CD4-positive, alpha-beta T cell (primary cell): Measurements from ENCODE around the gene SLC28A1. TPM values are rescaled to one million over a fixed set of nuclear protein-coding genes. Genes with fewer than 3 reads are reported as not detected.
A peak's percentile ranks its signal among the peaks of the same experiment; 100 is the strongest.
"Not testable (repeated sequence)": the region's sequence is repeated elsewhere in the genome, so short reads cannot be mapped to it uniquely, and the experiment has no call there.

Source experiments
- ATAC-seq: fragments of 200-7000 bp; cut with Tn5 transposase; one replicate; pipeline ENCODE4 v1.10.0; 2022; ENCODE audit warnings: mild to moderate bottlenecking; ENCODE audit not compliant: poor library complexity
- CTCF ChIA-PET: fragments of 350-600 bp; sonication (Branson Sonifier 250); formaldehyde crosslinking; loops from one replicate; lab custom pipeline; 2021; ENCODE audit warnings: antibody characterized with exemption, inconsistent platforms; lab: Charles Lee
- POLR2A ChIA-PET: fragments of 350-600 bp; sonication (Branson Sonifier 250); formaldehyde crosslinking; loops from one replicate; lab custom pipeline; 2021; ENCODE audit warnings: antibody characterized with exemption, inconsistent platforms; lab: Charles Lee
- DNase-seq, 14 experiments: peaks; one replicate each; pipeline ENCODE4 v3.0.0-alpha.2; 2013 to 2020; ENCODE audit warnings: mixed read lengths in 2 of 14
- H3K27ac ChIP-seq, 2 donors: one replicate each; pipeline versions ENCODE4 v1.5.1 to v1.7.0; 2013; ENCODE audit warnings: low read length in 2 of 2, low read depth in 1 of 2, mild to moderate bottlenecking in 1 of 2
- H3K27me3 ChIP-seq, 2 experiments: 1 replicate in 1 of 2; 2 replicates in 1 of 2; pipeline versions ENCODE4 v1.6.1 to v1.7.0; 2013; ENCODE audit warnings: low read length in 2 of 2, control low read depth in 1 of 2, mild to moderate bottlenecking in 1 of 2, moderate library complexity in 1 of 2; ENCODE audit not compliant: insufficient read depth in 2 of 2, control insufficient read depth in 1 of 2
- H3K36me3 ChIP-seq: one replicate; pipeline ENCODE4 v1.6.1; 2013; ENCODE audit warnings: low read length, control low read depth; ENCODE audit not compliant: insufficient read depth
- H3K4me1 ChIP-seq: one replicate; pipeline ENCODE4 v1.6.1; 2013; ENCODE audit warnings: low read length, control low read depth; ENCODE audit not compliant: insufficient read depth
- H3K4me3 ChIP-seq: one replicate; pipeline ENCODE4 v1.5.1; 2013; ENCODE audit warnings: mild to moderate bottlenecking, low read length, moderate library complexity
- H3K9me3 ChIP-seq, 2 experiments: 1 replicate in 1 of 2; 2 replicates in 1 of 2; pipeline versions ENCODE4 v1.6.1 to v1.7.0; 2013; ENCODE audit warnings: low read length in 2 of 2, mild to moderate bottlenecking in 2 of 2, control low read depth in 1 of 2, moderate library complexity in 1 of 2; ENCODE audit not compliant: control insufficient read depth in 1 of 2, insufficient read depth in 1 of 2
- H3K27ac Mint-ChIP-seq: one replicate; pipeline ENCODE4 v1.8.0; 2020; ENCODE audit warnings: mixed read lengths
- H3K27me3 Mint-ChIP-seq: one replicate; pipeline ENCODE4 v1.8.0; 2021; ENCODE audit warnings: mixed read lengths
- H3K36me3 Mint-ChIP-seq: one replicate; pipeline ENCODE4 v1.8.0; 2021; ENCODE audit warnings: low read depth, mixed read lengths
- H3K4me1 Mint-ChIP-seq: one replicate; pipeline ENCODE4 v1.8.0; 2021; ENCODE audit warnings: low read depth, mixed read lengths
- H3K4me3 Mint-ChIP-seq: one replicate; pipeline ENCODE4 v1.8.0; 2020; ENCODE audit warnings: mild to moderate bottlenecking, mixed read lengths
- H3K9me3 Mint-ChIP-seq: one replicate; pipeline ENCODE4 v1.8.0; 2020; ENCODE audit warnings: mixed read lengths
- intact Hi-C, 2 experiments: fragments of 100-400 bp; cut with DNase I in 1 of 2; cut with micrococcal nuclease in 1 of 2; formaldehyde crosslinking; loops; one replicate each; pipeline versions ENCODE4 v1.15.1 to v1.9.0; 2023 to 2025; cut with DNase I, micrococcal nuclease
- total RNA-seq, 174 experiments: library from RNA in 2 of 174; stranded (reverse) in 2 of 174; gene quantifications; one replicate each; pipeline ENCODE4 v1.2.3 and lab custom pipeline; 2021 to 2026
- TF ChIP-seq, protein P1 (sequence below): fragments of 200-600 bp; IDR thresholded peaks from one replicate; pipeline ENCODE4 v1.8.0; 2022; ENCODE audit warnings: antibody characterized with exemption, mild to moderate bottlenecking

The SLC28A1 gene
- total RNA-seq, 2 experiments from 2014 or later, result not detected

DNA sequence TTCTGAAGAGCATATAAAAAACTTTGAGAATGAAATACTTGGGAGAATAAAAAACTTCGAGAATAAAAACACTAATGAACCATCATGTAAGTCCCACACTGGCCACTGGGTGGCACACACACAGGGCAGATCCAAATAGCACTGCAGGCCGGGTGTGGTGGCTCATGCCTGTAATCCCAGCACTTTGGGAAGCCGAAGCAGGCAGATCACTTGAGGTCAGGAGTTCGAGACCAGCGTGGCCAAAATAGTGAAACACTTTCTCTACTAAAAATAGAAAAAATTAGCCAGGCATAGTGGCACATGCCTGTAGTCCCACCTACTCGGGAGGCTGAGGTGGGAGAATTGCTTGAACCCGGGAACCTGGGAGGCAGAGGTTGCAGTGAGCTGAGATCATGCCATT, 38.8 kb upstream of the SLC28A1 start:
- H3K9me3 Mint-ChIP-seq, H3K4me3 Mint-ChIP-seq, H3K27me3 ChIP-seq, H3K36me3 ChIP-seq, intact Hi-C loops, H3K27ac Mint-ChIP-seq, H3K27me3 Mint-ChIP-seq, H3K4me1 ChIP-seq, H3K27ac ChIP-seq, H3K36me3 Mint-ChIP-seq, H3K4me1 Mint-ChIP-seq, H3K4me3 ChIP-seq, POLR2A ChIA-PET: not testable (repeated sequence)
- CTCF ChIA-PET, result interaction anchor here (0.7 to 1.2 kb wide), 2 partner anchors 13 to 165 kb away, joined by 3 read pairs; no protein-coding TSS in a partner anchor
- TF ChIP-seq, protein P1, sequence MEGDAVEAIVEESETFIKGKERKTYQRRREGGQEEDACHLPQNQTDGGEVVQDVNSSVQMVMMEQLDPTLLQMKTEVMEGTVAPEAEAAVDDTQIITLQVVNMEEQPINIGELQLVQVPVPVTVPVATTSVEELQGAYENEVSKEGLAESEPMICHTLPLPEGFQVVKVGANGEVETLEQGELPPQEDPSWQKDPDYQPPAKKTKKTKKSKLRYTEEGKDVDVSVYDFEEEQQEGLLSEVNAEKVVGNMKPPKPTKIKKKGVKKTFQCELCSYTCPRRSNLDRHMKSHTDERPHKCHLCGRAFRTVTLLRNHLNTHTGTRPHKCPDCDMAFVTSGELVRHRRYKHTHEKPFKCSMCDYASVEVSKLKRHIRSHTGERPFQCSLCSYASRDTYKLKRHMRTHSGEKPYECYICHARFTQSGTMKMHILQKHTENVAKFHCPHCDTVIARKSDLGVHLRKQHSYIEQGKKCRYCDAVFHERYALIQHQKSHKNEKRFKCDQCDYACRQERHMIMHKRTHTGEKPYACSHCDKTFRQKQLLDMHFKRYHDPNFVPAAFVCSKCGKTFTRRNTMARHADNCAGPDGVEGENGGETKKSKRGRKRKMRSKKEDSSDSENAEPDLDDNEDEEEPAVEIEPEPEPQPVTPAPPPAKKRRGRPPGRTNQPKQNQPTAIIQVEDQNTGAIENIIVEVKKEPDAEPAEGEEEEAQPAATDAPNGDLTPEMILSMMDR, result peak; percentile 51
- peak in 10 of 14 experiments; percentile 9 to 58 (median 34) for DNase-seq
- peaks cover 10 to 16% of the 10 kb centered on the region in 2 experiments for H3K9me3 ChIP-seq
- ATAC-seq, result peak; percentile 57

DNA sequence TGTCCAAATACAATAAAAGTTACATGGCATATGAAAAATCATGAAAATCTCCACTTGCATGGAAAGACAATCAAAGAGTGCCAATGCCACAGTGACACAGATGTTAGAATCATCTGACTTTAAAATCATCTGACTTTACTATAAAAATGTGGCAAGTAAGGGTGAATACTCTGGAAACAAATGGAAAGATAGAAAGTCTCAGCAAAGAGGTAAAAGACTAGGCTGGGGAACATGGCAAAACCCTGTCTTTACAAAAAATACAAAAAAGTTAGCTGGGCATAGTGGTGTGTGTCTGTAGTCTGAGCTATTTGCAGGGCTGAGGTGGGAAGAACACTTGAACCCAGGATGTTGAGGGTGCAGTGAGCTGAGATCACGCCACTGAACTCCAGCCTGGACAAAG, 38.2 kb upstream of the SLC28A1 start:
- Histone ChIP-seq H3K9me3 (peaks cover 10 to 16% of the 10 kb centered on the region in 2 experiments), H3K4me1 (no peaks in the 10 kb centered on the region), H3K27ac (no peak overlapping the region), H3K36me3 (no peaks in the 10 kb centered on the region), H3K4me3 (no peak overlapping the region), H3K27me3 (no peaks in the 10 kb centered on the region)
- H3K27ac Mint-ChIP-seq, result no peak overlapping the region
- POLR2A ChIA-PET, result no interaction called here
- DNase-seq (no peak), ATAC-seq (no peak)
- H3K9me3 Mint-ChIP-seq, result peaks cover 7% of the 10 kb centered on the region
- peaks cover 4% of the 10 kb centered on the region for H3K36me3 Mint-ChIP-seq
- H3K27me3 Mint-ChIP-seq, result peaks cover 4% of the 10 kb centered on the region
- CTCF ChIA-PET, result no interaction called here
- H3K4me1 Mint-ChIP-seq, result no peaks in the 10 kb centered on the region
- intact Hi-C loops, result no loop called here
- TF ChIP-seq, protein P1, result no peak
- H3K4me3 Mint-ChIP-seq, result no peak overlapping the region

DNA sequence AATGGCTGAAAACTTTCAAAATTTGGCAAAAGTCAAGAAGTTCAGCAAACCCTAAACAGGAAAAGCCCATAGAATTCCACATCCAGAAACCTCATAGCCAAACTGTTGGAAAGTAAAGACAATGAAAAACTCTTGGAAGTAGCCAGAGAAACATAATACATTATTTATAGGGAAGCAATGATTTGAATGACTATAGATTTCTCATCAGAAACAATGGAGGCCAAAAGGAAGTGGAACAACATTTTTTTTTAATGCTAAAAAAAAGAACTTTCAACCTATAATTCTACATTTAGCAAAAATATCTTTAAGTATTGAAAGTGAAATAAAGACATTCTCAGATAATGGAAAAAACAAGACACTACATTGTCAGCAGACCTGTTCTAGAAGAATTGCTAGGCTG, 37.1 kb upstream of the SLC28A1 start:
- ChIA-PET CTCF (no interaction called here), POLR2A (no interaction called here)
- H3K27me3 ChIP-seq, result no peaks in the 10 kb centered on the region
- H3K4me1 ChIP-seq, result no peaks in the 10 kb centered on the region
- H3K36me3 ChIP-seq, result no peaks in the 10 kb centered on the region
- peaks cover 4% of the 10 kb centered on the region for H3K36me3 Mint-ChIP-seq
- H3K9me3 Mint-ChIP-seq, result peaks cover 7% of the 10 kb centered on the region
- no peaks in the 10 kb centered on the region for H3K4me1 Mint-ChIP-seq
- ATAC-seq (no peak), DNase-seq (no peak)
- no peak overlapping the region for H3K27ac ChIP-seq
- H3K4me3 ChIP-seq, result no peak overlapping the region
- H3K27ac Mint-ChIP-seq, result no peak overlapping the region
- H3K9me3 ChIP-seq, result peaks cover 10 to 16% of the 10 kb centered on the region in 2 experiments
- no peak overlapping the region for H3K4me3 Mint-ChIP-seq
- intact Hi-C loops, result no loop called here
- H3K27me3 Mint-ChIP-seq, result no peaks in the 10 kb centered on the region
- TF ChIP-seq, protein P1, result no peak
